Adipose tissue (tissue), 3 donors: ENCODE data around the gene SEC22C. TPM values are rescaled to one million over a fixed set of nuclear protein-coding genes. Genes with fewer than 3 reads are reported as not detected.

Experiments
- H3K27ac ChIP-seq: one replicate; pipeline ENCODE4 v1.5.1; 2013; ENCODE audit warnings: low read depth, low read length
- WGBS, 3 donors: extraction: QIAGEN DNeasy Blood & Tissue Kit; methylation state at CpG; one replicate each; pipeline ENCODE4 v1.1.7; 2013; 5-methylcytosine and 5-hydroxymethylcytosine counted together
- polyA plus RNA-seq, 3 donors: library from polyadenylated mRNA; stranded (reverse); fragments of 200-250 nt; gene quantifications; one replicate each; pipeline ENCODE4 v1.2.3, GENCODE V29; 2013
- donor health status: healthy with polysubstance abuse.
- donor health status: Bipolar disorder and iron deficiency.
- donor health status: healthy.

The SEC22C gene
- polyA plus RNA-seq, 3 donors: 26.0 to 45.0 (median 28.4) TPM

DNA sequence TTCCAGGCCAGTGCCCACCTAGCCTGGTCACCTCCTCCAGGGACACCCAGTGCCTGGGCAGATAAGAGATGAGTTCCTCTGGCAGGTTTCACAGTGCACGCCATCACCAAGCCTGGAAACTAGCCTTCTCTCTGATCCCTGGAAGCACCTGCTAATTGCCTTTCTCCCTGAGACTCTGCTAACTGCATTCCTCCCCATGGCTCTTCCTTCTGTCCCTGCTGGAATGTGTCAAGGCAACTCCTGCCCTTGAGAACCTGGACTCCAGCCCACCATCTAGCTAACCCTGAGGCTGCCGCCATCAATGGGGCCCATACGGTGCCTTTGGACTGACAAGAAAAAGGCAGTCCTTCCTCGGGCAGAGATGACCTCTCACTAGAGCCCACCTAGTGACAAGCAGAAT is 60.9 kb downstream of the SEC22C start:
- 87 to 93% (median 89%) methylated on average over 4 of the region's 4 CpGs for WGBS, 3 donors
- H3K27ac ChIP-seq: no peak overlapping the region

DNA sequence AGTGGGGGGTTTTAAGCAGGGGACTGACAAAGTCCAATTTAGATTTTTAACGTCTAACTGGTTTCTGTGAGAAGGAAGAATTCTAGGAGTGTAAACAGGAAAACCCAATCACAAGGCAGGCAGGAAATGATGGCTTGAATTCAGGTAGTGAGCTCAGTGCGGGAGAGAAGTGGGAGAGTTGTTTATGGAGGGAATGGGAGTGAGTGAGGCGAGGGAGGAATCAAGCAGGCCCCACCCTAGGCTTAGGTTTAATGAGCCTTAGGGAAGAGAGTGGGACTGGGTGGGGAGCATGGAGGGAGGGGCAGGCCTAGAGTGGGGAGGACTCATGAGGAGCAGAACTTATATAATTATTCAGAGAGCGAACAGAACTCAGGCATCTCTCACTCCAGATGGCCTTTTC is 61.4 kb downstream of the SEC22C start:
- H3K27ac ChIP-seq: no peak overlapping the region
- WGBS, 3 donors: 45 to 75% (median 49%) methylated on average over 4 of the region's 4 CpGs

DNA sequence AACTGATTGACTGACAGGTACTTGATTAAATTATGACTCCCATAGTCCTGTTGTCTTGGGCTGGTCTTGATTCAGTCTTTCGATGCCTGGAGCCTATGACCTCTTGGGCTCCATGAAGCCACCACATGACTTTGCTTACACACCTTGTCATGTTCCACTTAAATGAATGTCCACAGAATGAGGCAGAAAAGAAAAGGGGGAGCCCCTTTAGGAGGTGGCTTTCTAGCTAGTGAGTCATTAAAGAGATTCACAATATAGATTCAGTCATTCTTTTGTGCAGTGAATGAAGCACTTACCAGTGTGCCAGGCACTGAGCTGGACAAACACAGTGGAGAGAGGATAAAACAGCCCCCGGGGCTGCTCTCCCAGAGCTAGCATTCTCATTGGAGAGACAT is 62.2 kb downstream of the SEC22C start:
- no peak overlapping the region for H3K27ac ChIP-seq
- WGBS, 3 donors: 64 to 90% (median 89%) methylated on average over 2 of the region's 2 CpGs

DNA sequence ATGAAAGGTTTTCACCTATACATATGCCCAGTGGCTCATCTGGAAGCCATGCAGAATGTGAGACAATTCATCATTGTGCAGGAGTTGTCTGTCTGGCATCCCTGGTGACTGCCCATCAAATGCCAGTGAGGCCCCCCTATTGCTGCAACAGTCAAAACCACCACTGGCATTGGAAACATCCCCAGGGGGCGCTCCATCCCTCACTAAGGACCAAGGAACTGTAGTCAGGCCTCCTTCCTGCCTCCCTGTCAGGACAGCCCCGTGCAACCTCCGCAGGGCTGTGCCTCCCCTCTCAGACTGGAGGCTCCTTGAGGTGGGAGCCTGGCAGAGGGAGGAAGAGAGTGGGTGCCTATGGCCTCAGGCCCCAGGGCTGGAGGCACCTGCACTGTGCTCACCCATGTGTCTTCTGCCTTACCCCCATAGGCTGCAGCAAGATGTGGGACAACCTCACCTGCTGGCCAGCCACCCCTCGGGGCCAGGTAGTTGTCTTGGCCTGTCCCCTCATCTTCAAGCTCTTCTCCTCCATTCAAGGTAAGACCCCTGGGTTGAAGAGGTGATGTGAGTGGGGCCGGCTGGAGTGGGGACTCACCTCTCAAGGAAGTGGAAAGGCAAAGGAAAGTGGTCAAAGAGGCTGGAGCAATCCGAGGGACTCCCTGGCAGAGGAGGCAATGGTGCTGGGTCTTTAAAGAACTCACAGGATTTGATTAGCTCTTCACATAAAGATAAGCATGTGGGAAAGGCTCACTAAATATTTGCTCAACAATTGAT is 62.8 kb downstream of the SEC22C start:
- H3K27ac ChIP-seq: no peak overlapping the region

DNA sequence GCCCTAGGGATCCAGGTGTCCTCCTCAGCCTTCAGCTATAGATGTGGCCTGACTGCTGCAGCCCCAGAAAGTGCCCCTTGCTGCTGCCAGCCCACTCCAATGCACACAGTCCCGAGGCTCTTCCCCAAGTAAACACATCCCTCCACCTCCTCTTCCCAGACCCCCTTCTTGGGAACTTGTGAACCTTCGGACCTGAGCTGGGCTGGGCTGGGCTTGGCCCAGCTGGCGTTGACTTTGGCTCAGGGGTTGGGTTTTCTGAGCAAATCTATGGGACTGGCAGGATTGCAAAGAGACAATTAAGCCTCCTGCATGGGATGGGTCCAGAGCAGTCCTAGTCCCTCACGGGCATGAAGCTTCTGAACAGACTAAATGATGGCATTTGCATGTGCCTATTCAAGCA is 64.7 kb downstream of the SEC22C start:
- H3K27ac ChIP-seq: no peak overlapping the region
- WGBS, 3 donors: 53 to 83% (median 72%) methylated on average over 4 of the region's 4 CpGs

More for the DNA sequence above, 62.8 kb downstream of the SEC22C start:
- WGBS, 3 donors: 69 to 91% (median 84%) methylated on average over 6 of the region's 6 CpGs

DNA sequence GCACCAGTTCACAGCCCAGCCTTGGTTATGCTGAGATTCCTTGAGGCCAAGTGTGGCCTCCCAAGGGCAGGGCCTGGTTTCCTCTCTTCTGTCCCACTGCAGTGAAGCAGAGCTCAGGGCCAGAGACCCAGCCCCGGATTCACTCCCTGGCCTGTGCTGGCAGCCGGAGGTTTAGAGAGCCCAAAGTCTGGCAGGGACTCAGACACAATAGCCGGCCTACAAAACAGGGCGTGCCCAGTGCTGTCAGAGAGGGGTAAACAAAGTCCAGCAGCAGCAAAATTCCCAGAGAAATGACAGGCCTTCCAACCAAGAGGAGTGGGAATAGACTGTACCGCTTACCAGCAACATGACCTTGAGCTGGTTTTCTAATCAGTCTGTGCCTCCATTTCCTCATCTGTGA is 65.3 kb downstream of the SEC22C start:
- H3K27ac ChIP-seq: no peak overlapping the region

DNA sequence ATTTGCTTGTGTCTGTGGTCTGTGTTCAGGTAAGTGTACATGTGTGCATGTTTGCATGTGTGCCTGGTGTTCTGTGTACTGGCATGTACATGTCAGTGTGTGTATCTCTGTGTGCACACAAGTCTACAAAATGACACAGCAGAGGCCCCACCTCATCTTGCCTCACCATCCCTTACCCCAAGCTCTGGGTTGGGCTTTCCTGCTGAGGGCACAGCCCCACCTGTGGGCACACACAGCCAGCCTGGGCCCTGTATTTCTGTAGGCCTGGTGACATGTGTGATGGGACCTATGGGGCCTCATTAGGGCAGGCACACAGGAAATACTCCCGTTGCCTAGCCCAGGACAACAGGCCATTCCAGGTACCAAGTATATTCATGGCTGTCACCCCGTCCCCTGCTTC is 65.8 kb downstream of the SEC22C start:
- H3K27ac ChIP-seq: no peak overlapping the region
- 63 to 82% (median 81%) methylated on average over 2 of the region's 2 CpGs for WGBS, 3 donors

More for the DNA sequence above, 65.3 kb downstream of the SEC22C start:
- 71 to 79% (median 78%) methylated on average over 5 of the region's 5 CpGs for WGBS, 3 donors

DNA sequence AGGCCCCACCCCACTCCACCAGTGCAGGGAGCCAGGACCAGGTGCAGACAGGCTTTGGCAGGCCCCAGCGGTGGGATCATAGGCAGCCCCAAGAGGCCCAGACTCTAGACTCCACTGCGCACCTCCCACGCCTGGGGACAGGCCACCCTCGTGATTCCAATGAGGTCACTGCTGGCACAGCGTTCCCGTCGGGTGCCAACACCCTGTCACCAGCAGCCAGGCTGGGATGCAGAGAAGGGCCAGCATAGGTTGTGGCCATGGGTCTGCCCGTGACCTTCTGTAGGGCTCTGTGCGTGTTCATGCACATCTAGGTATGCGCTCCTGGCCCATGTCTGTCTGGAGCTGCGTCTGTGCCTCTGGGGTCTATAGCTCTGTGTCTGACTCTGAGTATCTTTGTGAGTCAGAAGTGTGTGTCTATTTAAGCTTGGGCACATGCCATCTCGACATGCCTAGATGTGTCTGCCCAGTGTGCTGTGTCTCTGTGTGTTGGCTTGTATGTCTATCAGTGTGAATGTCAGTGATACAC is 66.3 kb downstream of the SEC22C start:
- no peak overlapping the region for H3K27ac ChIP-seq
- WGBS, 3 donors: 90 to 92% (median 90%) methylated on average over 12 of the region's 12 CpGs

DNA sequence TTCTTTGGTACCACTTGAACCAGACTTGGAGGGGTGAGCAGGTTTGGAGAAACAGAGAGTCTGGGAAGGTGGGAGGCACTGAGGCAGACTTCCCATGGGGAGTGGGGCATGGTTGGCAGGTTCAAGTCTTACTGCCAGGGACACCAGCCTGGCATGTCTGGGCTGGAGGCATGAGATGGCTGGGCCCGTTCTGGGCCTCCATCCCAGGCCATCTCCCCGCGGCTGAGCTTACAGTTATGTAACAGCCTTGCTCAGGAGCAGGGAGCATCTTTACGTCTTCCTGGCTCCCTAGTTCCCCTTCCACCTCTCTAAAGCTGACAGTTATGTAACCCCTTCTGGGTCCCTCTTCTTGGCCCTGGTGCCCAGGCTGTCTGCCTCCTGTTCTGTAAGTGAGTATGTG is 66.9 kb downstream of the SEC22C start:
- H3K27ac ChIP-seq: no peak overlapping the region
- 54 to 93% (median 59%) methylated on average over 4 of the region's 4 CpGs for WGBS, 3 donors

DNA sequence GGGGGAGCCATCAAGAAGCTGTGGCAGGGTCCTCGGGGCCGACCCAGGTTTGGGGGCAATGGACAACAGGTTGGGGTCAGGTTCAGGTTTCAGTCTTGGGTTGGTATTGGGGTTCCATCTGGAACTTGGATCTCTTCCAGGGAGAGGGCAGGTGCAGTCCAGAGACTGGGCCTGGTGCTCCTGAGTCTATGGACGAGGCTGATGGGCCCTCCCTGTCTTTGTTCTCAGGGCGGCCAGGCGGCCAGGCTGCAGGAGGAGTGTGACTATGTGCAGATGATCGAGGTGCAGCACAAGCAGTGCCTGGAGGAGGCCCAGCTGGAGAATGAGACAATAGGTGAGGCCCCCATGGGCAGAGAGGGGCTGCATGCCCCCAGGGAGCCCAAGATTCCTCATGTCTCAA is 68.2 kb downstream of the SEC22C start:
- WGBS, 3 donors: 93 to 95% (median 95%) methylated on average over 6 of the region's 6 CpGs
- H3K27ac ChIP-seq: no peak overlapping the region

DNA sequence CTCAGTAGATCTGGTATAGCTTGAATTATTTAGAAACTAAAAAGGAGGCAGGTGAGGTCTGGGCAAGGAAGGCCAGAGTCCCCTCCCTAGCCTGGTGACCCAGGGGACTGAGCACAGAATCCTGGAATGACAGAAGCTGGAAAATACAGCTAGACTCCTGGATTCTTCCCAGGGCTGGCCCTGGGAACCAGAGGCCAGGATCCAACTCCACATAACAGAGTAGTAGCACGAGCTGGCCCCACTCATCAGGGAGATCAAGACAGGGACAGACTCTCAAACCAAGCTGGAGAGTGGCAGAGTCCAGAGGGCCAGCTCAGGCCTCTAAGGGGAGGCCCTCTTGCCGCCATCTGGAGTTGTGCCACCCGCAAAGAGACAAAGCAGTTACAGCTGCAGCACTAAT is 68.6 kb downstream of the SEC22C start:
- H3K27ac ChIP-seq: no peak overlapping the region
- WGBS, 3 donors: 85 to 91% (median 88%) methylated on average over 3 of the region's 3 CpGs

DNA sequence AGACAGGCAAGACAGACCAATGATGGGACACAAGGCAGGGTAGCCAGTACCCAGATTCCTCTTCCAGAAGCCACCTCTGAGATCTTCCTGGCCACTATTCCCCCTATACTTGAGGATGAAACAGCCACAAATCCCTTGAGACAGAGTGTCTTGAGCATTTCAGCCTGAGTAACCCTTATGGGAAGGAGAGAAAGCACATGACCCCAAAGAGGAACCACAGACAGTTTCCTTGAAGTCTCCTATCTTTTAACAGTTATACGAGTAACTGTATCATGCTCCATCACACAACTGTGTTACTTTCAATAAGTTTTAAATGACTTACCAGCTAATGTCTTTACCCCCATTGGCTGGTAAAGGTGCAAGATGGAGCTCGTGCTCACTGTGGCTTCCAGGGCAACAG is 70.0 kb downstream of the SEC22C start:
- no peak overlapping the region for H3K27ac ChIP-seq
- 64 to 83% (median 65%) methylated on average over 2 of the region's 2 CpGs for WGBS, 3 donors

DNA sequence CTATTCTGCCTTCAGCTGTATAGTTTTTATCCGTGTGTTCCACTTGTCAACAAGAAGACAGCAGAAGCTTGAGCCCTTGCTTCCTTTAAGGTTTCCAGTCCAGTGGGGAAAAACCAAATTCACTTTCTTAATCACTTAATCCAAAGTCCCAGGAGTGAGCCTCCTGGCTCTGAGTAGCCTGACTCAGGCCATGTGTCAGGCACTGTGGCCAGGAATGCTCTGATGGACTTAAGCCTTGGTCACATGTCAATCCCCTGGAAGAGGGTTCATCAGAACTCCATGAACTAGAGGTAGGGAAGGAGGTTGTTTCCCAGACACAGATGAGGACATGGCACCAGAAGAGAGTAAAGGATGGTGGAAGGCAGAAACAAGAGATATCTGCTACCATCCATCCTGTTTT is 70.6 kb downstream of the SEC22C start:
- 68 to 95% (median 84%) methylated on average over 1 of the region's 1 CpG for WGBS, 3 donors
- no peak overlapping the region for H3K27ac ChIP-seq

DNA sequence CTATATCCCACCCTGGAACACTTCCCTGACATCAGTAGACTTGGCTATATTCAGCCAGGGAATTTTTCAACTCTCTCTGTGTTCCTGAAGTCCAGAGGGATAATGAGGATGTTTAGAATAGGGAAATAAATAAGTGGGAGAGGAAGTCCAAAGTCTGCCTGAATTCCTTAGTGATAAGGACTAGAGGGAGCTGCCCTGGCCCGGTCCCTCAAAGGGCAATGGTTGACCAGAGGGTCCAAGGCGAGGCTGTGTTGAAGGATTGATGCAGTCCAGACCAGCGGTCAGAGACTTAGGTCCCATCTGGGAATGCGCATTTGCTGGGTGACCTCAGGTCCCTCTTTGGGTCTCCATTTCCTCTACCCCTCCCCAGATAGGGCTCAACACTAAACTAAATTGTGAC is 71.4 kb downstream of the SEC22C start:
- H3K27ac ChIP-seq: no peak overlapping the region
- 70 to 78% (median 78%) methylated on average over 4 of the region's 4 CpGs for WGBS, 3 donors

DNA sequence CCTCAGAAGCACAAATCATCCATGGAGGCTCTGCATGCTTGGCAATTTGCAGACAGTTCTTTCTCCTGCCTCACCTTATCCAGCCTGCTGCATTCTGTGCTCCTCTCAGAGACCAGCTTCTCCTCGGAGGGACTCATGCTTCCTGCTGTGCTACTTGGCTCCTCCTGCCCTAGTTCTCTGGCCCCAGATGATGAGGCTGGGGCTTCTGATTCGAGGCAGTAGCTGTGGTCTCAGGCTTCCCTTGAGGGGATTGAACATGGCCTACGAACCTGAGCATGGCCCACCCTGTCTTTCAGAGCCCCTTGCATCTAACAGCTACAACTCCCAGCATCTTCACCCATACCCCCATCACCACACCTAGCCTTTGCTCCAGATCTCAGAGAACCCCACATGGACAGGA is 72.7 kb downstream of the SEC22C start:
- no peak overlapping the region for H3K27ac ChIP-seq
- WGBS, 3 donors: 69 to 75% (median 70%) methylated on average over 3 of the region's 3 CpGs

DNA sequence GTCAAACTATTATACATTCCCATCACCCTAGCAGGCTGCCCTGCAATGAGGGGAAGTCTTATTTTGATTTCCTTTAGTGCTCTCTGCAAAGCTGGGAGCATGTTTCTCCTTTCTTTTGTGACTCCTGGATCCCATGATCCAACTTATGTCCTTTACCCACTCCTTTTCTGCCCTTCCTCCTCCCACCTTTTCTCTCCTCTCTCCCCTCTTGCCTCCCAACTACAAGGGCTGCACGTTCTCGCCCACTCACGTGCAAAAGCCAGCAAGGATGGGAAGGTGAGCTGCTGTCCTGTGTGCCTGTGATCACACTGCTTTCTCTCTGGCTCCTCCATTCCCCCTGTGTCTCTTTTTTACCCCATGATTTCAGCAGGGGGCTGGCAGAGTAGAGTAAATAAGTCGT is 73.2 kb downstream of the SEC22C start:
- 60 to 68% (median 62%) methylated on average over 4 of the region's 4 CpGs for WGBS, 3 donors

DNA sequence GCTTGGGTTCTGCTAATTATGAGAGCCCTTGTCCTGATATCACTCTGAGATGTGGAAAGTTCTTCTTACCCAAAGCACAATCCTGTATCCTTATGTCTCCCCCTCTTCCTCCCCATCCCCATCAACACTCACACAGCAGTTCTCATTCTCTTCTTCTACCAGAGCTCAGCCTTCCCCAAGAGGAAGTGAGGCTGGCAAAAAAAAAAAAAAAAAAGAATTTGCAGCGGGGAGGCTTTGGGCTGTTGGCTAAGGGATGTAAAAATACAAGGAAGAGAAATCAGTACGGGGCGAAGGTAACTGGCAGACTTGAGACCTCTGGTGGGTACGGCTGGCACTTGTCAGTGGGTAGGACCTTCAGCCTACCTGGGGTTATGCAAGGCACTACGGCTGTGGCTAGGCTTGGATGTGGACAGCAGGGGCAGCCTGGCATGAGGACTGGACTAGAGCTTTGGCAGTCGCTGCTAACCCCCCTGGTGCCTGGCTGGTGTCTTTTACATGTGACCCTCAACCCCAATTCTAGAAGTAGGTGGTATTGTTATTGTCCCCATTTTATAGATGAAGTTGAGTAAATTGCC is 73.9 kb downstream of the SEC22C start:
- WGBS, 3 donors: 44 to 53% (median 52%) methylated on average over 6 of the region's 6 CpGs
- no peak overlapping the region for H3K27ac ChIP-seq

More for the DNA sequence above, 73.2 kb downstream of the SEC22C start:
- no peak overlapping the region for H3K27ac ChIP-seq

DNA sequence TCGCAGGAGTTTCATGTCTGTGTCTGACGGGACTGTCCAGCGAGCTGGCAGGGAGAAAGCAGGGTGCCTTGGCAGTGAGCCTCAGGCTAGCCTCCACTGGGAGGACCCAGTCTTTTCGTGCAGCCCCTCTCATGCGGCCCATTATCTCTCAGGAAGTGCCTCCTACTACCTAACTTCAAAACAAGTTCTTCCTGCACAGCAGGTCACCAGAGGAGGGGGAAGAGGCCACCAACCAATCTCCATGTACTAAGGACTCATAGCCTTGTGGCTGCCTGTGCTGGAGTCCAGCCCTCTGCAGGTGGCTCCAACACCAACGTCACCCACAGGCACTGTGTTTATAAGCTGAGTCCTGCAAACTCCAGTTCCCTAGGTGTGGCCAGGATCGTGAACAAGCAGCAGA is 74.5 kb downstream of the SEC22C start:
- 42 to 59% (median 45%) methylated on average over 7 of the region's 7 CpGs for WGBS, 3 donors
- H3K27ac ChIP-seq: no peak overlapping the region

DNA sequence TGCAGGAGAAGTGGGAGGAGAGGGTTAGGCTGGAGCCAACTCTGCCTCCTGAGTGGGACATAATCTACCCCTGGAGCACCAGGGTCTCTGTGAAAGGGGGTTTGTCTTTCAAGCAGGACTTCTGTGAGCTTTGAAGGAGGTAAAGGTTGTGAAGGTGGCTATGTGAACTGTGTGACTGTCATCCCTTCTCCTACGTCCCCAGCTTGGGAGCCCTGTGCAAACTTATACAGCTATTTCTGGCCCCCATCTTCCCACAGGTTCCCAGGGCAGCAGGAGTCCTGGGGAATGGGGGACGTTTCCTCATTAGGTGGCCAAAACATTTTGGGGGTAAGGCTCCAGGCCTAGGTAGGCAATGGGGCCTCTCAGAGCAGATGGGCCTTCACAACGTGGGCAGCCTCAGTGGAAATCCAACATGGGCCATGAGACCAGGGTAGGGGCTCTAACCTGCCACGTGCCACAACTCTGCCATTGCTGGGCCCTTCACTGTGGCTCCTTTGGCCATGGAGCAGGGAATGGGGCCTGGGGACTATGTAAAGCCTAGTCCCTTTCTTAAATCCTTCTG is 75.8 kb downstream of the SEC22C start:
- 80 to 89% (median 80%) methylated on average over 4 of the region's 4 CpGs for WGBS, 3 donors
- H3K27ac ChIP-seq: no peak overlapping the region
